Measurements from ENCODE around the gene C1QTNF12.

The C1QTNF12 gene

GRCh38 chr1:1226566-1227362, 19.8 kb downstream of the C1QTNF12 start:
- no peak for DNase-seq

- no peak for DNase-seq
Measured at GRCh38 chr1:1225913-1226312, 20.6 kb downstream of the C1QTNF12 start.

GRCh38 chr1:1225238-1225845, 21.2 kb downstream of the C1QTNF12 start:
- DNase-seq, result no peak

GRCh38 chr1:1223891-1224290, 22.6 kb downstream of the C1QTNF12 start:
- no peak for DNase-seq

GRCh38 chr1:1223321-1223720, 23.2 kb downstream of the C1QTNF12 start:
- no peak for DNase-seq

GRCh38 chr1:1222575-1223225, 23.8 kb downstream of the C1QTNF12 start:
- DNase-seq, result no peak

GRCh38 chr1:1221887-1222574, 24.5 kb downstream of the C1QTNF12 start:
- DNase-seq, result no peak

GRCh38 chr1:1220197-1220596, 26.3 kb downstream of the C1QTNF12 start:
- DNase-seq, result no peak

GRCh38 chr1:1219341-1219740, 27.2 kb downstream of the C1QTNF12 start:
- DNase-seq, result peak in 1 of 4 experiments; percentile 30

GRCh38 chr1:1218524-1219200, 27.9 kb downstream of the C1QTNF12 start:
- no peak for DNase-seq

GRCh38 chr1:1217621-1218523, 28.6 kb downstream of the C1QTNF12 start:
- DNase-seq, result no peak

- no peak for DNase-seq
Measured at GRCh38 chr1:1216770-1217620, 29.5 kb downstream of the C1QTNF12 start.

GRCh38 chr1:1215881-1216605, 30.5 kb downstream of the C1QTNF12 start:
- DNase-seq, result no peak

GRCh38 chr1:1215080-1215676, 31.3 kb downstream of the C1QTNF12 start:
- no peak for DNase-seq

- no peak for DNase-seq
Measured at GRCh38 chr1:1213345-1214265, 32.9 kb downstream of the C1QTNF12 start, which contains the start of gene TNFRSF4. TNFRSF4 (minus strand) TSS chr1:1214153; CDS start chr1:1214127, 26 bp downstream.

GRCh38 chr1:1212780-1213344, 33.7 kb downstream of the C1QTNF12 start:
- DNase-seq, result no peak

- no peak for DNase-seq
Measured at GRCh38 chr1:1211541-1212441, 34.7 kb downstream of the C1QTNF12 start.

Measured in activated CD4-positive, CD25-positive, alpha-beta regulatory T cell (primary cell).